GM21367 (cell line): ENCODE measurements around the gene CERS1.

Source experiments
- ATAC-seq: cut with Tn5 transposase; IDR thresholded peaks from one replicate; pipeline ENCODE4 v1.9.1; 2021; ENCODE audit not compliant: unreplicated experiment

Gene CERS1

DNA sequence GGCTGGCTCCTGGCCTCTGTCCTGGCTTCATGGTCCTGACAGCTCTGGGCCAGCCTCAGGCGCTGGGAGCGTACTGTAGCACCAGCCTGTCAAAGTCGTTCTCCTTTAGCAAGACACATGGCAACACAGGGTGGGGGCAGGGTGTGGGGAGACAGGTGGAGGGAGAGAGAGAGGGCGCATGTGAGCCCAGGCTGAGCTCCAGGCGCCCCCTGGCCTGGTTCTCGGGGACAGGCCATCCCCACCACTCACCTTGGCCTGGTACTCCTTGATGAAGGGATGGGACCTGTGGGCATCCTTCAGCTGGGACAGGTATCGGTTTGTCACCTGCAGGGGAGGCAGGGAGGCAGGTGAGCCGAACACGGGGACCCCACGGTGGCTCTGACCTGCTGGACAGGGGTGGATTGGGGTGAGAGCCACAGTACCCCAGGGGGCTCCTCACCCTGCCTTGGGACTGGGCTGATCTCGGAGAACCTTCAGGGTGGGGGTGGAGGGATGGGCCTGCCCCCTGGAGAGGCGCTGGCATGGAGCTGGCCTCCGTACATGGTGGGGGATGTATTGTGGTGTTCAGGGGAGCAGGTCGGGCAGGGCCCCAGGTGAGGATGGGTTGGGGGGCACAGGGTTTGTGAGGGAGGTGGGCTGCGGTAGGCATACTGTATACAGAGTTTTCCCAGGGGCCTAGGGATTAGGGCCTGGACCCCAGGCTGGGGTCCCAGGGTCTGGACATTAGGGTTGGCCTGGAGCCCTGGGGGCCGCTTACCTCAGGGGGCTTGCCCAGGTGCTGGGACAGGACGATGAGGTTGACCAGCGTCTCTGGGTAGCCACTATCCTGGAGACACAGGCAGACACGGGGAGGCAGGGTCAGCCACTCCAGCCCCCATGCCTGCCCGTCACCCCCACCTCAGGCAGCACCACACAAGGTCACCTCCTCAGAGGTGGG is 3.9 kb upstream of the CERS1 start:
- ATAC-seq = no peak

DNA sequence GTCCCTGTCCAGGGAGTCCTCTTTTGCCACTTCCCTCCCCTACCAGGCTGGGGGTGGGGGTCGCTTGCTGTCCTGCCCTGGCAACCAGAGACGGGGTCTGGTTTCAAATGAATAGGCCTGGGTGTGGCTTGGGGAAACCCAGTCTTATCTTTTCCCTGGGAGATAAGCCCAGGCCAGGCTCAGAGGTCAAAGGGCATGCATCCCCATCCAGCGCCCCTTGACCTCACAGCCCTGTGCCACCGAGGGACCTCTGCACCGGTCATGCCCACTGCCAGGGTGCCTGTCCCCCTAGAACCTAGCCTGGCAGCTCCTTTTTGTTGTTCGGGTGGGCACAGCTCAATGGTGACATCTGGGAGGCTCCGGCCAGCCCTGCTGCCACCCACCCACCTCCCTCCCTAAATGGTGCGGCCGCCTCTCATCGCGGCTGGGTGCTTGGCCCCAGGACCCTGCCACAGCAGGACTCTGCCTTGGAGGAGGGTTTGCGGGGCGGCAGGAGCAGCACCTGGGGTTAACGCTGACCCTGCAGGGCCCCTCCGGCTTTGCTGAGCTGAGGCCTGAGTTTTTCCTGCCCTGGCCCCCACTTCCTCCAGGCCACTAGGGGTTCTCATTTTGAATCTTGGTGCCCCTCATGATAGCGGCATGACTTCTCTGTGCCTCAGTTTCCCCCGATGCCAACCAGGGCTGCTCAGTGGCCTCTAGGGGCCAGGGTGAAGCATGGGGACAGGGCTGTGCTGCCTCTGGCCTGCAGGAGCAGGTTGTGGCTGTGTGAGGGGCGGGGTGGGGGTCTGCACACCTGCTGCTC is 2.9 kb upstream of the CERS1 start:
- ATAC-seq = no peak

DNA sequence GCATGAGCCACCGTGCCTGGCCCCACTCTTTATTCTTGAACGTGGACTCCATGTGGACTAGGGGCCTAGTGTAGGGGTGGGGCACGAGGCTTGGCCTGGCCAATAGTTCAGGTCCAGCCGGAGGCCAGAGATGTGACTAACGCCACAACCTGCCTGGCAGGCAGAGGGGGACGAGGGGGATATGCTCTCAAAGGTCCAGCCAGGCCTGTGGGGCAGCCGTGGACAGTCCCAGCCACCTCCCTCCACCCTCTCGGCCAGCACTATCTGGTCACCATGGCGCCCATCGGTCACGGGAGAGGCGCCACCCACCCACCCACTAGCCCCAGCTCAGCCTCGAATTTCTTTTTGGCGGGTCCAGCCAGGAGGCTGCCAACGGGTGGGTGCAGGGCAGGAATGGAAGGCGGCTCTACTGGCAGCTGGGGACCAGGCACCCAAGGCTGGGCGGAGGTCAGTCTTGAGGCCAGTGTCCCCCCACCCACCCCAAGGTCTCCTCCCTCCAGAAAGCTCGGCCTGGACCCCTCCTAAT is 2.2 kb upstream of the CERS1 start:
- ATAC-seq = no peak

DNA sequence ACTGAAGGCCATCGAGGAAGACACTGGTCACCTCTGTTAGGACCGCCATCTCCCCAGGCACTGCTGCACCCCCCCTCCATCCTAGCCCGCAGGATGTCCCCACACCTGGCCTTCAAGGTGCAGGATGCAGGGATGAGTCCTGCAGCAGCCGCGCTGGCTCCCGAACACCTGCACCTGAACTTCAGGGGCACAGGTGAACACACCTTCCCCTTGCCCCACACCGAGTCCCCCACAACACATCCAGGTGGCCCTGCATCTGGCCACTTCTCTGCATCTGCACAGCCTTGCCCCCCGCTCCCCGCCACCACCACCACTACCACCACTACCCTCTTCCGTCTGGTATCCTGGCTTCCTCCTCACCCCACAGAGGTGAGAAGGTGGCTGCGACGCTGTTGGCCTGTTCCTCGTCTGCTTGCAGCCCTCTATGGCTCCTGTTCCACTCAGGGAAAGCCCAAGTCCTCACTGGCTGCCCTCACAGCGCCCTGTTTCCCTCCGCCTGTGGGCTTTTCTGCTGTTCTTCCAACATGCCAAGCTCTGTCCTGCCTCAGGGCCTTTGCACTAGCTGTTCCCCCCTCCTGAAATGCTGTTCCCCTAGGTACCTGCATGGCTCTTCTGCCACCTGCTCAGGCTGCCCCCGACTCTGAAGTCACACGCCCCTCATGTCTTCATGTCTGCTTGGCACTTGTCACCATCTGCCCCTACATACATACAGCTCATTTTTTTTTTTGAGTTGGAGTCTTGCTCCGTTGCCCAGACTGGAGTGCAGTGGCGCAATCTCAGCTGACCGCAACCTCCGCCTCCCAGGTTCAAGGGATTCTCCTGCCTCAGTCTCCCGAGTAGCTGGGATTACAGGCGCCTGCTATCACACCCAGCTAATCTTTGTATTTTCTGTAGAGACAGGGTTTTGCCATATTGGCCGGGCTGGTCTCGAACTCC is 1.4 kb upstream of the CERS1 start:
- no peak for ATAC-seq

DNA sequence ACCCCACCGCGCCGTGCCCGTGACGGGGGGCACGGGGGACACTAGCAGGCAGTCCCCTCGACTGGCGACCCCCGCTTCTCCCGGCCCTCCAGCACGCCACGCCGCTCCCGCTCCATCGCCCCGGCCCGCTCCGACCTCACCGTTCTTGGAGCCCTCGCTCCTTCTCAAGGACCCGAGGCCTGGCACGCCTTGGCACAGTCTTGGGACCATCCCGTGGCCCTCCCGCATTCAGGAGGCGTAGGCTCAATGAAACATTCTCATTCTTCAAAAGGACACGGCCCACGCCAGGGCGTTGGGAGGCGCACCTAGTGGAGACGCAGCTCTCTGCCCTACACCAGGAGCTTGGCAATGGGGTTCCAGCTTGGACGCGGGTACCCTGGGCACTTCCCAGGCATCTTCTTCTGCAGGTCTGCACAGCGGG is 473 bp upstream of the CERS1 start:
- ATAC-seq = no peak

DNA sequence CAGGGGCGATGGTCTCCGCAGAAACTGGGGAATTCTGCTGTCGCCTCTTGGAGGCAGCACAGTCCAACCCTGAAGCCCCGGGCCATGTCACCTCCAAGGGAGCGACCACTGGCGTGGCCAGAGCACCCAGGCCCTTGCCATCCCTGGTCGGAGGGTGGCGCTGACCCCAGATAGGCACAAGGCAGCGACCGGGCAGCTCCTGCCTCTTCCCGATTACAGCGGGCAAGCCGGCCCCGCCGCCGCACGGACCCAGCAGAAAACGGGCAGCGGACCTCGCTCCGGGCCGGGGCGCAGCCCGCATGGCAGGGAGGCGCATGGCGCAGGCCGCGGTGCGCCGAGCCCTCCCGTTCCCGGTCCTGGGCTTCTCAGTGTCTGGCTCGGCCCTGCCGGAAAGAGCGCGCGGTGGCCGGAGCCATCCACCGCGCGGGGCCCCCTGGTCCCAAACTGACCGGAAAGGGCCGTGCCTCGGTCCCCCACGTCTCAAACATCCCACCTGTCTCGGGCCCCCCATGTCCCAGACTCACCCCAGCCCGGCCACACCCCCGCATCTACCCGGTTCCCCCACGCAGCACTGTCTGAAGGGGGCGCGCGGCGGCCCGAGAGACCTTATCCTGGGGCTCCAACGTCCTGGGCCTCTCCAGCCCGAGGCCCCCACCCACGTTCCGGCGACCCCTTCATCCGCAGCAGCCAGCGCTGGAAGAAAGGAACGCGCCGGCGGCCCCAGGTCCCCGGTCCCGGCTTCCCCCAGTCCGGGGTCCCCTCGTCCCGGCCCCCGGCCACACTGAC is 727 bp downstream of the CERS1 start:
- no peak for ATAC-seq

DNA sequence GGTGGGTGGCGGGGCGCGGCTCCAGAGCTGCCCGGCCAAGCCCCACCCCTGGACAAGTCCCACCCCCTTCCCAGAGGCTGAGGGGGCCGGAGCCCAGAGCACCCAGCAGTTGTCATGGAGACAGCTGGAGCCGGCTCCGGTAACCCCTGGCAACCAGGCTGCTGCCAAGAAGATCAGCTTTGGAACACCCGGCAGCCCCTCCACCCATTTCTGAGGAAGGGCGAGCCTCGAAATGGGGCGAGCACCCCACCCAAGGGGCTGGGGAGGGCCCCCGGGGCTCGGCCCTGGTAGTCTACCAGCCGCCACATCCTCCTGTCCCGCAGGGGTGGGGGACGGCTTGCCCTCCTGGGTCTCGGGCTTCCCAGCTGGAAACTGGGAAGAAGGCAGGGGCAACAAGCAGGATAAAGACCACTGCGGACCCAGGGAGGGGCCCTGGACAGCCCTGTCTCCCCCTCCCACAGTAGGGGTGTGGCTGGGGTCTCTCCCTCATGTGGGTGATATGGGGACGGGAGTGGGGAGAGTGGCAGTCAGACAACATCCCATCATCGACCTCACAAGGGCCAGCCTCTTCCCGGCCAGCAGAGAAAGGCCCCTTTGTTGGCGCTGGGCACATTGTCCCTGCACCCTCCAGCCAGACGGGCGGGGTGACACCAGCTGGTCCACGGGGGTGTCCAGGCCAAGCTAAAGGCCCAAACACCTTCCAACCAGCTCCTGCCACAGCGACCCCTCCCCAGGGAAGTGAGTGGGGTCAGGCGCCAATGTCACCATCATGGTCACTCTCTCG is 1.5 kb downstream of the CERS1 start:
- ATAC-seq = no peak

DNA sequence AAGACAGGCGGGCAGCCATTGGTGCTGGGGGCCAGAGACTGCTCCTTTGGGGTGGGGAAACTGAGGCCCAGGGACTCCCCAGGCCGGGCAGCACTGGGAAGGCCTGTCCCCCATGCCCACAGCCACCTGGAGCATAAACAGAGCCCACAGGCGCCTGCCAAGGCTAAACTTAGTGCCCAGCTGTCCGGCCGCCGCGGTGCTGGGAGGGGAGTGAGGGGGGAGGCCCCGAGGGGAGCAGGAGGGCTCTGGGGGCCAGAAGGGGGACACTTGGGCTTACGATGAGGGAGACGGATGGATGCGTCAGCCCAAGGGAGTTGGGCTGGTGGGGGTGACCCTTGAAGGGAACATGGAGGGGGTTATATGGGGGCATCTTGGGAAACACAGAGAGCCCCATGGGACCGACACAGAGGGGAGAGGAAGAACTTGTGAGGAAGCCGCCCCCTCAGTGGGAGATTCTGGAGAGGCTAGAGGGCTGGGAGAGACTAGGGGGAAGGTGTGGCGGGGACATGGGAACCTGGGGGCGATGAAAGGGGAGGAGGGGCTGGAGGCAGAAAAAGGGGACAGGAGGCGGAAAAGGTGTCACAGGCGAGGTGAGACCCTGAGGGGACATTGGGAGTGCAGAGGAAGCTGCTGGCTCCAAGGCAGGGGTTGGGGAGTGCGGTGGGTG is 2.2 kb downstream of the CERS1 start:
- no peak for ATAC-seq

DNA sequence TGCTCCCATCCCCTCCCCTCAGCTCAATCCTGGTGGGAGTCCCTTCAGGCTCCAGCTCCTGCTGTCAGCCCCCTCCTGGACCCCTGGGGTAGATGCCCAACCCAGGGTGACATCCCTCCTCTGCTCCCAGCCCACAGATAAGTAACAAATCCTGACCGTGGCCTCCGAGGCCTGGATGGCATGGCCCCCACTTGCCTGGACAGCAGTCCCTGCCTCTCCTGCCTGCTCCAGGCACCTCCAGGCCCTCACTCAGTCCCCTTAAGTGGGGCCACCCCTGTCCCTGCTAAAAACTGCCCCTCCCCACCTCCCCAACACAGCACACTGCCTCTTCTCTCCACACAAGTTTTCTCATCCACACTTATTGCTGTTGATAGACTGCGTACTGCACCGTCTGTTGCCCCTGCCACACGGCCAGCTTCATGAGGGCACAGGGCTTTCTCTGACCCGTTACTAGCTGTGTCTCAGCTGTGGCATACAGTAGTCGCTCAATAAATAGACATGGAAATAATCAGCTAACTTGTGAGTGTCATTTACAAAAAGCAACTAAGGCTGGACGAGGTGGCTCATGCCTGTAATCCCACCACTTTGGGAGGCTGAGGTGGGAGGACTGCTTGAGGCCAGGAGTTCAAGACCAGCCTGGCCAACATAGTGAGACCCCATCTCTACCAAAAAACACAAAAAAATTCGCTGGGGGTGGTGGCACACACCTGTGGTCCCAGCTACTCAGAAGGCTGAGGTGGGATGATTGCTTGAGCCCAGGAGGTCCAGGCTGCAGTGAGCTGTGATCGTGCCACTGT is 5.8 kb downstream of the CERS1 start:
- ATAC-seq = no peak

DNA sequence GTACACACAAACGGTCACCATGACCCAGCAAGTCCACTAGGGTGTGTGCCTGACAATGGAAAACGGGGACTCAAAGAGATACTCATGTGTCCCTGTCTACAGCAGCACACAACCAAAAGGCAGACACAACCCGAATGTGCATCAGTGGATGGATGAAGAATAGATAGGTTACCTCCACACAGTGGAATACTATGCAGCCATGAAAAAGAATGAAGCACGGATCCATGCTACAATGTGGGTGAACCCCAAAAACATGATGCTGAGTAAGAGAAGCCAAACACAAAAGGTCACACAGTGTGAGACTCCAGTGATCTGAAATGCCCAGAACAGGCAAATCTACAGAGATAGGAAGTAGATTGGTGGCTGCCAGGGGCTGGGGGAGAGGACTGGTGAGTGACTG is 9.0 kb downstream of the CERS1 start:
- ATAC-seq = no peak

DNA sequence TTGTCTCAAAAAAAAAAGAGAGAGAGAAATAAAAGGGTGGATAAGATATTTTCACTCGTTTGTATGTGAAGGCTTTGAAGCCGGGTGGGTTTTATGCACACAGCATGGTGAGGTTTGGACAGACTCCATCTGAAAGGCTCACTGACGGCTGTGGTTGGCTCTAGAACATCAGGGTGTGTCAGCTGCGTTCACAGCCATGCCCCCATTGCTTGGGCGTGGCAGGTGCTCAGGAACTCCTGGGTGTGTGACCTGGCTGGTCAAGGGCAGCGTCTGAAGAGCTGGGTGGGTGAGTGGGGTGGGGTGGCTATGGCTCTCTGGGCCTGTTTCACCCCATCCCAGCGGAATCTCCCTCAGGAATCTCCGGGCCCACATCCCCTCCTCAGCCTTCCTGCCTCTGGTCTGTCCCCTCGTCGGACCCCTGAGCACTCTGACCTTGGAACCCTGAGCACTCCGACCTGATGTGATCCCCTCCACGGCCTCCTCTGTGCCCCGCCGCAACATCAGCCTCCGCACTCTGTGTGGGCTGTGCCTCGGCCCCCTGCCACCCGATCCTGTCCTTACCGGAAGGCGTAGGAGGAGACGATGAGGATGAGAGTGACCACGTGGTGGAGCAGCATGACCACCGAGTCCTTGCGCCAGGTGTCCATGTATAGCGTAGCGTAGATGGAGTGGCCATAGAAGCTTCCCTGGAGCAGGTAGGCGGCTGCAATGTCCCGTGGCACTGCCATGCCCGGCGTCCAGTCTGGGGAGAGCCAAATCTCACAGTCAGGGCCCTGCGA is 12.2 kb downstream of the CERS1 start:
- ATAC-seq = no peak

DNA sequence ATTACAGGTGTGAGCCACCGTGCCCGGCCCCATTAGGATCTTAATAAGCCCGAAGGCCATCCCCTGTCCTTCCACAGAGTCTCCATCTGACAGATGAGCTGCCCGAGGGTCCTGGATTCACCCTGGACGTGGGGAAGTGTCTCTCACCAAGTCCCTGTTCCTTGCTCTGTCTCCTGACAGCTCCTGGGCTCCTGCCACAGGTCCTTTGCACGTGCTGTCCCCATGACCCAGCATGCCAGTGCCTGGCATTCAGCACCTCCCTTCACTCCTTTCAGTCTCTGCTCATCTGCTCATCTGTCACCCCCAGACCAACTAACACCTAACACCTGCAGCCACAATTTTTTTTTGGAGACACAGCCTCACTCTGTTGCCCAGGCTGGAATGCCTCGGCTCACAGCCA is 14.5 kb downstream of the CERS1 start:
- no peak for ATAC-seq

DNA sequence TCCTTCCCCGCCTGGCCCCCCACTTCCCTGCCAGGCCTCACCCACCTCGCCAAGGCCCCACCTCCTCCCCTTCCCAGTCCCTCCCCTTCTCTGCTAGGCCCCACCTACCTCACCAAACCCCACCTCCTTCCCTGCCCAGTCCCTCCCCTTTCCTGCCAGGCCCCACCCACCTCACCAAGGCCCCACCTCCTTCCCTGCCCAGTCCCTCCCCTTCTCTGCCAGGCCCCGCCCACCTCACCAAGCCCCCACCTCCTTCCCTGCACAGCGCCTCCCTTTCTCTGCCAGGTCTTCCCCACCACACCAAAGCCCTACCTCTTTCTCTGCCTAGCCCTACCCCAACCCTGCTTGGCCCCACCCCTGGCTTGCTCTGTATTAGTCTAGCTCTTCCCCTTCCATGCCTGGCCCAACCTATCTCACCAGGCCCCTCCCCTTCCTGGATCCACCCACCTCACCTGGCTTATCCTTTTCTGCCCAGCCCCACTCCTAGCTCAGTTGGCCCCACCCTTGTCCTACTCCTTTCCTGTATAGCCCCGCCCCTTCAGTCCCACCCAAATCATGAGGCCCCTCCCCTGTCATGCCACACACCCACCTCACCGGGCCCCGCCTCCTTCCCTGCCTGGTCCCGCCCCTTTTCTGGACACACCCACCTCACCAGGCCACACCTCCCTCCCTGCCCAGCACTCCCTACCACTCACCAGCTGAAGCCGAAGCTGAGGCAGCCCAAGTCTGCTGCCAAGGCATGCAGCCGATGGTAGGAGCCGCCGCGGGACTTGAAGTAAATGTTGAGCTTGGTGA is 16.2 kb downstream of the CERS1 start:
- ATAC-seq = no peak

DNA sequence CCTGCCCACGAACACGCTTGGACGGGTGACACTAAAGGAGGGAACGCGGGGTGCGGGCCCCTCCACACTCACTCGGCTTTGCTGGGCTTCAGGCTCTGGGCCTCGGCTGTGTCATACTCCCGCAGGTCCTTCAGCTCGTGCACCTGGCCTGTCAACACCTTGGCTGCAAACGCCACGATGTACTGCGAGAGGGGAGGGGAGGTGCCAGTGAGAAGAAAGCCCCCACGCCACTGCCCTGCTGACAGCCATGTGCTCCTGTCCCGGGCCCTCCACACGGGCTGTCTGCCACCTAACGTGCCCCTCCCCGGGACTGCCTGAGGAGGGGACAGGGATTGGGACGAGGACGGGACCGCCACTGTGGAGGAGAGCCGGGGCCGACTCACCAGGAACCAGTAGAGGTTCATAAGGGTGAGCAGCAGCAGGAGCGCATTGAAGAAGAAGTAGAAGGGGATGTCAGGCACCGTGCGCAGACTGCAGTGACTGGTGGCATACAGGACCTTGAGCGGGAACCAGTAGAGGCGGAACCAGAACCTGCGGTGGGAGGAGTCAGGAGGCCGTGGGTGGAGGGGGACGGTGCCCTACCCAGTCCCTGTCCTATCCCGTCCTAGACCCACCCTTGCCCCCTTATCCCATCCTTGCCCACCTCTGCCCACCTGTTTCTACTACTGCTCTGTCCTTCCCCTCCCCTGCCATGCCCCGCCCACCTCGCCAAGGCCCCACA is 16.9 kb downstream of the CERS1 start:
- ATAC-seq = no peak

DNA sequence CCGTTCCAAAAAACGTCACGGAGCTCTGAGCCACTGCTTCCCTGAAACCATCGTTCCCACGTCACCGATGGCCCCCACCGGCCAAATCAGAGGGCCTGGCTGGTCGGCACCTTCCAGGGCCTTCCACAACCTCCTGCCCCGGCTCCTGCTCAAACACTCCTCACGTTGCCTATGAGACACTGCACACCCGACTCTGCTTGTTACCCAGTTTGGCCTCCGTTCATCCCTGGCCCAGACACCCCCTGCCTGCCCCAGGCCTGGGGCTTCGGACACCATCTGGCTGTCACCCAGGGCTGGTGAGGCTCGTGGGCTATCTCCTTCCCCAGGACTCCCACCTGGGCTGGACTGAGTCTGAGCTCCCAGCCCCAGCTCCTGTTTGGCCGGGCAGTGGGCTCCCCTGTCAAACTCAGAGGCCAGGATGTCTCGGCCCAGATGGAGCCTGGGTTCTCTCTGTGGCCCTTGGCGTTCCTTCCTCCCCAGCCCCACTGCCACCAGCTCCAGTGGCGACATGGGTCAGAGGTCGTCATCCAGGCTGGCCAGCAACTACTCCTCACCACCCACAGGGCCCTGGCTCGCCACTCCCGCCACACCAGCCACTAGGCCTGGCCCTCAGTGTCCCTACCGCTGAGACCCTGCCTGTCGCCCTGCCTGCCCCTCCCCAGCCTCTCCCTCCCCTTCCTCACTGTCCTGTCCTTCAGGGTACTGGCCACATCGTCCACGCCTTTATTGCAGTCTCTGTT is 17.7 kb downstream of the CERS1 start:
- ATAC-seq = no peak
